HepG2 (cell line): ENCODE results near the gene PMVK. TPM values are rescaled to one million over a fixed set of nuclear protein-coding genes. Genes with fewer than 3 reads are reported as not detected.

Experiments used
- CENPX ChIP-seq: sonication (generic); formaldehyde crosslinking; IDR thresholded peaks from 2 replicates; pipeline ENCODE4 v1.9.0; 2021; ENCODE audit warnings: mild to moderate bottlenecking, missing genetic modification reagents, moderate library complexity
- FOSL1 ChIP-seq: sonication (generic); formaldehyde crosslinking; IDR thresholded peaks from 2 replicates; pipeline ENCODE4 v1.9.0; 2021; ENCODE audit warnings: missing genetic modification reagents, borderline replicate concordance
- GZF1 ChIP-seq: sonication (generic); formaldehyde crosslinking; IDR thresholded peaks from 2 replicates; pipeline ENCODE4 v1.5.1; 2020; ENCODE audit warnings: mild to moderate bottlenecking, missing genetic modification reagents
- MEIS1 ChIP-seq: sonication (generic); formaldehyde crosslinking; IDR thresholded peaks from 2 replicates; pipeline ENCODE4 v1.9.0; 2021; ENCODE audit warnings: mild to moderate bottlenecking, missing genetic modification reagents, moderate library complexity, borderline replicate concordance
- NPAS2 ChIP-seq: sonication (generic); formaldehyde crosslinking; IDR thresholded peaks from 2 replicates; pipeline ENCODE4 v1.8.0; 2022; ENCODE audit warnings: mild to moderate bottlenecking, missing genetic modification reagents, borderline replicate concordance
- SALL2 ChIP-seq: sonication (generic); formaldehyde crosslinking; IDR thresholded peaks from 2 replicates; pipeline ENCODE4 v1.8.1; 2023; ENCODE audit warnings: mild to moderate bottlenecking, missing genetic modification reagents, inconsistent platforms
- UBTF ChIP-seq: sonication (generic); formaldehyde crosslinking; IDR thresholded peaks from 2 replicates; pipeline ENCODE4 v1.4.0; 2020; ENCODE audit warnings: mild to moderate bottlenecking, missing genetic modification reagents
- ZFP90 ChIP-seq: sonication (generic); formaldehyde crosslinking; IDR thresholded peaks from 2 replicates; pipeline ENCODE4 v1.8.0; 2022; ENCODE audit warnings: missing genetic modification reagents, mild to moderate bottlenecking, inconsistent platforms, borderline replicate concordance
- ZFX ChIP-seq: sonication (generic); formaldehyde crosslinking; IDR thresholded peaks from 2 replicates; pipeline ENCODE4 v1.4.0; 2020; ENCODE audit warnings: mild to moderate bottlenecking, low read depth, missing genetic modification reagents, moderate library complexity
- ZHX1 ChIP-seq: sonication (generic); formaldehyde crosslinking; IDR thresholded peaks from 2 replicates; pipeline ENCODE4 v1.8.1; 2022; ENCODE audit warnings: low read depth, mild to moderate bottlenecking, missing genetic modification reagents
- ZNF292 ChIP-seq: sonication (generic); formaldehyde crosslinking; IDR thresholded peaks from 2 replicates; pipeline ENCODE4 v1.8.1; 2022; ENCODE audit warnings: mild to moderate bottlenecking, low read depth, missing genetic modification reagents, borderline replicate concordance
- ZNF557 ChIP-seq: sonication (generic); formaldehyde crosslinking; IDR thresholded peaks from 2 replicates; pipeline ENCODE4 v1.4.0; 2020; ENCODE audit warnings: missing genetic modification reagents
- ZNF816 ChIP-seq: sonication (generic); formaldehyde crosslinking; IDR thresholded peaks from 2 replicates; pipeline ENCODE4 v1.8.0; 2022; ENCODE audit warnings: missing genetic modification reagents, mild to moderate bottlenecking, borderline replicate concordance
- polyA plus RNA-seq, 8 experiments: library from polyadenylated mRNA; depleted of rRNA in 3 of 8; stranded (reverse) in 7 of 8; unstranded in 1 of 8; fragments of >200 nt; fragmentation: Illumina TruSeq in 4 of 8; extraction: Trizol in 4 of 8; gene quantifications; 2 replicates each; pipeline versions ENCODE4 v1.2.1 to v1.2.3, GENCODE V29; 2011 to 2016; ENCODE audit warnings: low read depth in 4 of 8, missing spikeins in 1 of 8, mixed read lengths in 1 of 8; ENCODE audit not compliant: insufficient read depth in 1 of 8
- total RNA-seq, 5 experiments: library from RNA; depleted of rRNA; stranded (reverse); fragments of >200 nt; fragmentation: Illumina TruSeq; extraction: Trizol; gene quantifications; 2 replicates each; pipeline ENCODE4 v1.2.3, GENCODE V29; 2016; ENCODE audit warnings: low read depth in 1 of 5
- TF ChIP-seq, protein P1 (sequence below): sonication (generic); formaldehyde crosslinking; IDR thresholded peaks from 2 replicates; pipeline ENCODE4 v1.5.1; 2020; ENCODE audit warnings: missing genetic modification reagents, mild to moderate bottlenecking, borderline replicate concordance
- TF ChIP-seq, protein P2 (sequence below): sonication (generic); formaldehyde crosslinking; IDR thresholded peaks from 2 replicates; pipeline ENCODE4 v1.5.1; 2020; ENCODE audit warnings: mild to moderate bottlenecking, missing genetic modification reagents, moderate library complexity

PMVK gene
- total and polyA plus RNA-seq, 2 of the 13 experiments (the other 11 are each of a cell fraction or from before 2014, with no cell fraction given): 3.9 to 12.6 TPM

GRCh38 chr1:154955039-154955717 lies 18.7 kb upstream of the PMVK start (continued):
- TF ChIP-seq UBTF (no peak), FOSL1 (CRISPR knock-in tag) (no peak), ZNF816 (CRISPR knock-in tag) (0 out of 2 replicates have a peak, but pooled peaks have one; percentile 23), ZNF557 (CRISPR knock-in tag) (no peak), MEIS1 (CRISPR knock-in tag) (no peak), ZFX (CRISPR knock-in tag) (no peak), ZNF292 (CRISPR knock-in tag) (no peak; the same call in 1 of the 2 replicates), ZFP90 (CRISPR knock-in tag) (no peak), NPAS2 (CRISPR knock-in tag) (no peak), SALL2 (CRISPR knock-in tag) (no peak), GZF1 (no peak), CENPX (CRISPR knock-in tag) (no peak), ZHX1 (CRISPR knock-in tag) (no peak)
- TF ChIP-seq, protein P1, sequence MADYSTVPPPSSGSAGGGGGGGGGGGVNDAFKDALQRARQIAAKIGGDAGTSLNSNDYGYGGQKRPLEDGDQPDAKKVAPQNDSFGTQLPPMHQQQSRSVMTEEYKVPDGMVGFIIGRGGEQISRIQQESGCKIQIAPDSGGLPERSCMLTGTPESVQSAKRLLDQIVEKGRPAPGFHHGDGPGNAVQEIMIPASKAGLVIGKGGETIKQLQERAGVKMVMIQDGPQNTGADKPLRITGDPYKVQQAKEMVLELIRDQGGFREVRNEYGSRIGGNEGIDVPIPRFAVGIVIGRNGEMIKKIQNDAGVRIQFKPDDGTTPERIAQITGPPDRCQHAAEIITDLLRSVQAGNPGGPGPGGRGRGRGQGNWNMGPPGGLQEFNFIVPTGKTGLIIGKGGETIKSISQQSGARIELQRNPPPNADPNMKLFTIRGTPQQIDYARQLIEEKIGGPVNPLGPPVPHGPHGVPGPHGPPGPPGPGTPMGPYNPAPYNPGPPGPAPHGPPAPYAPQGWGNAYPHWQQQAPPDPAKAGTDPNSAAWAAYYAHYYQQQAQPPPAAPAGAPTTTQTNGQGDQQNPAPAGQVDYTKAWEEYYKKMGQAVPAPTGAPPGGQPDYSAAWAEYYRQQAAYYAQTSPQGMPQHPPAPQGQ (CRISPR knock-in tag): no peak
- TF ChIP-seq, protein P2, sequence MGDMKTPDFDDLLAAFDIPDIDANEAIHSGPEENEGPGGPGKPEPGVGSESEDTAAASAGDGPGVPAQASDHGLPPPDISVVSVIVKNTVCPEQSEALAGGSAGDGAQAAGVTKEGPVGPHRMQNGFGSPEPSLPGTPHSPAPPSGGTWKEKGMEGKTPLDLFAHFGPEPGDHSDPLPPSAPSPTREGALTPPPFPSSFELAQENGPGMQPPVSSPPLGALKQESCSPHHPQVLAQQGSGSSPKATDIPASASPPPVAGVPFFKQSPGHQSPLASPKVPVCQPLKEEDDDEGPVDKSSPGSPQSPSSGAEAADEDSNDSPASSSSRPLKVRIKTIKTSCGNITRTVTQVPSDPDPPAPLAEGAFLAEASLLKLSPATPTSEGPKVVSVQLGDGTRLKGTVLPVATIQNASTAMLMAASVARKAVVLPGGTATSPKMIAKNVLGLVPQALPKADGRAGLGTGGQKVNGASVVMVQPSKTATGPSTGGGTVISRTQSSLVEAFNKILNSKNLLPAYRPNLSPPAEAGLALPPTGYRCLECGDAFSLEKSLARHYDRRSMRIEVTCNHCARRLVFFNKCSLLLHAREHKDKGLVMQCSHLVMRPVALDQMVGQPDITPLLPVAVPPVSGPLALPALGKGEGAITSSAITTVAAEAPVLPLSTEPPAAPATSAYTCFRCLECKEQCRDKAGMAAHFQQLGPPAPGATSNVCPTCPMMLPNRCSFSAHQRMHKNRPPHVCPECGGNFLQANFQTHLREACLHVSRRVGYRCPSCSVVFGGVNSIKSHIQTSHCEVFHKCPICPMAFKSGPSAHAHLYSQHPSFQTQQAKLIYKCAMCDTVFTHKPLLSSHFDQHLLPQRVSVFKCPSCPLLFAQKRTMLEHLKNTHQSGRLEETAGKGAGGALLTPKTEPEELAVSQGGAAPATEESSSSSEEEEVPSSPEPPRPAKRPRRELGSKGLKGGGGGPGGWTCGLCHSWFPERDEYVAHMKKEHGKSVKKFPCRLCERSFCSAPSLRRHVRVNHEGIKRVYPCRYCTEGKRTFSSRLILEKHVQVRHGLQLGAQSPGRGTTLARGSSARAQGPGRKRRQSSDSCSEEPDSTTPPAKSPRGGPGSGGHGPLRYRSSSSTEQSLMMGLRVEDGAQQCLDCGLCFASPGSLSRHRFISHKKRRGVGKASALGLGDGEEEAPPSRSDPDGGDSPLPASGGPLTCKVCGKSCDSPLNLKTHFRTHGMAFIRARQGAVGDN (CRISPR knock-in tag): peak; percentile 67
